Stimulated activated CD8-positive, alpha-beta memory T cell treated with anti-CD3 and anti-CD28 coated beads, Interleukin-7, amount 100 ng/mL, for 24 hours (primary cell): ENCODE results near the gene SSH2.
"Not testable (repeated sequence)": the region's sequence is repeated elsewhere in the genome, so short reads cannot be mapped to it uniquely, and the experiment has no call there.

Experiments
- DNase-seq: peaks from one replicate; pipeline ENCODE4 v3.0.0-alpha.2; 2020; ENCODE audit warnings: low read depth

SSH2 gene

DNA sequence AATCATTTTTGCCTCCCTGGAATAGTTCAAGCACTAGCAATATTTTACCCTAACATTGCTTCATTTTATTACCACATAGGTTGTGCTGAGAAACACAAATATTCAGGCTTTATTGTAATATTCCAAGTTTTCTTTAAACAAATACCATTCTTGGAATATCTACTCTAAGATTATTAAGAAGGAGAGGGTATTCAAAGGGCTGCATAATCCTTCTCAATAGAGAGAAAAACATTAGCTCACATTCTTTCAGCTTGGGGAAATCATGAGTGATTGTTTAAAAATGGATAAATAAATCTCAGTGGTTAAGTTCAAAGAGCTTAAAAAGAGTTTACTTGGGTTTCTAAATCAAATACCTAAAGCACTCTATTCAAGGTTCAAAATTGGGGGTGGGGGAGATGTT is 195.4 kb downstream of the SSH2 start:
- no peak for DNase-seq

DNA sequence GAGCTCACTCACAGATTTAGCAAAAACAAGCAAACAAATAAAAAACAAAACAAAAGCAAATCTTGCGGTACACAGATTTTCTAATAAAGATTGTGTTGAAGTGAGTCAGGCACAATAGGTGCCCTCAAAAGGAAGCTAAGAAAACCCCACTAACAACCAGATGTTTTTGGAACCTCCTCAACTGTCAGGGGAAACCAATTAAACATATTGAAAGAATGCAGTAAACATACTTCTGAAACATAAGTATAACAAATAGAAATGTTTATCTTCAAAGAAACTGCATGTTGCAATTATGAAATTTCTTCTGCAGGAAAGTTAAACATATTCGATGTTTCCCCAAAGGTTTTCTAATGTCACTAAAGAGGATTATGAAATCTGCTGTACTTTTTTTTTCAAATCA is 196.9 kb downstream of the SSH2 start:
- DNase-seq: no peak

DNA sequence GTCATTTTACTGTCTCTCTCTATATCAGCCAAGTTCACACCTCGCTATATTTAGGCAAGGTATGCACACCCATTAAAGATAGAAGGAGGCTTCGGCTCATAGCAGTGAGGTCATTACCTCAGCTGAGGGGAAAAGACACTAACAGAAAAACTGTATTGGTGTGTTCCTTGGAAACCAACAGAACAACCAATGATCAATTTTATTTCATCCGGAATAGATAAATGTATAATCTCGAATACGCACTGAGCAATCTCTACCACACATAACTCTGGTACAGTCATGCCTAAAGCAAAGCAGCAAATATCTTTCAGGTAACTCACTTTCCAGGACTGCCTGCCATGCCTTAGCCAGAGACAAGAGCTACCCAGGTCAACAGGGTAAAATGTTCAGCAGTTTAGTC is 197.4 kb downstream of the SSH2 start:
- DNase-seq: no peak

DNA sequence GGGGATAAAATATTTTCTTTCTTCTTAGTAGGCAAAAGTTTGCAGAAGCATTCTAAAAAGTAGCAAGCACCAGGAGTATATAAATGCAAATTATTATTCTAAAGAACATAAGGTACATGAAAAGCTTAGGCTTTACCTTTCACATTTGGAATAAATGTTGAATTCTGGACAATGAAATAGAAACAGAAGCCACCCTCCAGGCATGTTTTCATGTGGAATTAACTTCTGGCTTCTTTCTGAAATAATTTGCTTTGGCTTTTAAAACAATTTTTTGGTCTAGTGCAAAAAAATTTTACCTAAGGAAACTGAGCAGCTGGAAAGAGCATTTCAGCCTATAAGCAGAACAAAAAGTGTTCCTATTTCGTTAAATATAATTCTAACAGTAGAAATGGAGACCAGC is 197.8 kb downstream of the SSH2 start:
- DNase-seq: no peak

DNA sequence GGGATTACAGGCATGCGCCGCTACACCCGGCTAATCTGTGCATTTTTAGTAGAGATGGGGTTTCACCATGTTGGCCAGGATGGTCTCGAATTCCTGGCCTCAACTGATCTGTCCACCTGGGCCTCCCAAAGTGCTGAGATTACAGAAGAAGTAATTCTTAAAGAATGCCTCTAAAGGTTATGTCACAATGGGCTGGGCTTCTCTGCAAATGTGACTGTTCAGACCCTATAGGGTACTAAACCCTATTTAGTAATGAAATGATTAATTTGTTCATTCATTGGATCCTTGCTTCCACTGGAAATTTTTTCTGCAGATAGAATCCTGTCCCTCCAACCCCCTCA is 198.5 kb downstream of the SSH2 start:
- no peak for DNase-seq

GRCh38 chr17:29728490-29728889 is 201.5 kb downstream of the SSH2 start:
- no peak for DNase-seq

DNA sequence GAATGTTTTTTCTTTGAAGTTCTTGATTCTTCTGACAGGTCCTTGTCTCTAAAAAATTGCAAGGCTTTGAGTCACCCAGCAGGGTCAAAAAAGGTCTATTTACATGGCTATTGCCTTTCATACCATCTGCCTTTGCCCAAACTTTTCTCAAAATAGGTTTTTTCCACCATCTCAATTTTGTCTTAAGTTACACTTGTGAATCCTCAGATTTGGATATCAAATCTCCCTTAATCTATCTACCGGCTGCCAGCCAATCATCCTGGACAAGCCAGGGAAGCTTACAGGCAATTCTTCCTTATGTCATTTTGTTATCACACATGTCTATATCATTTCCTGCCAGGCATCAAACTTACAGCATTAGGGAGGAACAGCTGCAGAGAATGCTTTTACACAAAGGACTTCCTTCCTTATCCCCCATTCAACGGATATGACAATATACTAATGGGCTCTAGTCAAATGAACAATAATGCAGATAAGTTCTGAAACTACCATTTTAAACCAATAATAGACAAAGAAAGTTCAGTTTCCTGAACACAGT is 203.2 kb downstream of the SSH2 start:
- DNase-seq: no peak

GRCh38 chr17:29725408-29725807 is 204.6 kb downstream of the SSH2 start:
- DNase-seq: not testable (repeated sequence)

DNA sequence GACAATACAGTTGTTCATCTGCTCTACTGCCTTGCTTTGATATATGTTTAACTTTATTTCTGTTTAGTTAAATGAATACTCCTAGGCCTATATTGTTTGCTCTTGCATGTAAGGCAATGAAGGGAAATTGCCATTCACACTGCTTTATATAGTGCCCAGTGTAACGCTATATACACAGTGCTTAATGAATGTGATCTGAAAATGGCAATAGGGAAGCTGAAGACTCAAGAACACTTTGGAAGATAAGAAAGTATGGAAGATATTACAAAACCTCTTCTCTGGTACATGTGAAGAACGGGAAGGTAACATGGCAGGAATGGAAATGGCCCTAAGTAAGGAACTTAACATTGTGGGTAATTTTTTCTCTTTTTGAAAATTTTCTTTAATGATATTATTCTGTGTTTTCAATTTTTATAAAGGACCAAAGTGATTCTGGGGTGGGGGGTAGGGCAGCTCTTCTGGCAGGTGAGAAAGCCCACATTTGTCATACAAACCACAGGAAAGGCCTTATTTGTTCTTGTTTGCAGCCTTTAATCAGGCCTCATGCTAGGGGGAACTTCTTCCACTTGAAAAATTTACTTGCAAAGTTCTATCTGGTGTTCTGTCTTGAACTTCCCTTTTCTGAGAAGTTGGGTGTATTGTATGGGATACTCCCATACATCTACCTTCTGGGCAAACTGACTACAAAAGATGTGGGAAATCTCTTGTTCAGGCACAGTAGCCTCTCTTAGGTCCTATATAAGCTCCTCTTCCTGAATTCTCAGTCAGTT is 206.6 kb downstream of the SSH2 start:
- no peak for DNase-seq

DNA sequence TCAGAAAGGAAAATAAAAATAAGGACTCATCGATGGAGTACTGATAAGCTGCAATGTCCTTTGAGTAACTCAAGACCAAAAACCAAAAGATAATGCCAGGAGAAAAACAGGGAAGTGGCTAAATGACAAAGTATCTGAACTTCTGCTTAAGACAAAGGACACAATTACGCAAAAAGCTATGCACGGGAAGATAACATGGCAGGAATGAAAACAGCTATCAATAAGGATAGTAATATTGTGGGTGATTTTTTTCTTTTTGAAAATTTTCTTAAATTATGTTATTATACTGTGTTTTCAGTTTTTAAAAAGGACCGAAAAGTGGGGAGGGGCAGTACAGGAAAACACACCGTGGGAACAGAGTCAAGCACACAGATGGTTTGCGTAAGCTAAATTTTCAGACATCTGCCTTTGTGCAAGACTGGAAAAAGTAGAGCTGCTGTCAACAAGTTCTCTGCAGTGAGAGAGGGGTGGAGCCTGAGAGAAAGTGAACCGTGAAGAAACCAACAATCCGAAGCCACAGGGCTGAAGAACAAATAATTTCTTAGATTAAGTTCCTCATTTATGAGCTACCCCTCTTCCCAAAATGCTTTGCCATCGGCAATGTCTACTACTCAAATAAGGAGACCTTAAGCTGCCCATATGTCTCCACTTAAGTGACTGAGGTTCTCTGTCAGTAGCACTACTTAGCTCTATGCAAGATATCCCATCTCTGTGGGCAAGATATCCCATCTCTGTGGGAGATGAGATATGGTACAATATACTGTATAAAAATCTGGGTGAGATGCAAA is 207.4 kb downstream of the SSH2 start:
- no peak for DNase-seq

DNA sequence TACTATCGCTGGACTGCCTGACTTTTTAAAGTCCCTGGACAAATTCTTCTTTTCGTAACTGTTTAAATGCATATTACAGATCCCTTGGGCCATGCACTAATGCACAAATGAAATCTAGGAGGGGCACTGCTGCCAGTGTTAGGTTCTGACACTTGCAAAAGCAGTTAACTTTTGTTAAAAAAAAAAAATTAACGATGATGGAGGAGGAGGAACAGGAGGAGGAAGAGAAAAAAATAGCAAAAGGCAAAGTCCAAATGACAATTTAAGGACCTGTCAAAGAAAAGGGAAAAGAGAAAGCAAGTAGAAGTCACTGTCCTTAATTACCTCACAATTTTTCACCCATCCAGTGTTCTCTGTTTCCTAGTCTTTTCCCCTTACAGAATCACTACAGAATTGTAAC is 209.5 kb downstream of the SSH2 start:
- DNase-seq: no peak

DNA sequence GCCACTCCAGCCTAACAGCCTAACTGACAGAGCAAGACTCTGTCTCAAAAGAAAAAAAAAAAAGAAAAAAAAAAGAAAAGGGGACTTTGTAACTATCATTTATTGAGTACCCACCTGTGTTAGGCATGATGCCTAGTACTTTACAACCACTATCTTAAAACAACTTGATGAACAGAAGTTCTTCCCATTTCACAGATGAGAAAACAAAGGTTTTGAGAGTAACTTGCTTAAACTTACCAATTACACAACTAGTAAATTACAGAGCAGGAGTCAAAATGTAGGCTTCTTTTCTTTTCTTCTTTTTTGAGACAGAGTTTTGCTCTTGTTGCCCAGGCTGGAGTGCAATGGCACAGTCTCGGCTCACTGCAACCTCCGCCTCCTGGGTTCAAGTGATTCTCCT is 210.6 kb downstream of the SSH2 start:
- no peak for DNase-seq

GRCh38 chr17:29718446-29719039 is 211.5 kb downstream of the SSH2 start:
- no peak for DNase-seq

- DNase-seq: no peak
Observed at GRCh38 chr17:29717817-29718216, 212.2 kb downstream of the SSH2 start.

DNA sequence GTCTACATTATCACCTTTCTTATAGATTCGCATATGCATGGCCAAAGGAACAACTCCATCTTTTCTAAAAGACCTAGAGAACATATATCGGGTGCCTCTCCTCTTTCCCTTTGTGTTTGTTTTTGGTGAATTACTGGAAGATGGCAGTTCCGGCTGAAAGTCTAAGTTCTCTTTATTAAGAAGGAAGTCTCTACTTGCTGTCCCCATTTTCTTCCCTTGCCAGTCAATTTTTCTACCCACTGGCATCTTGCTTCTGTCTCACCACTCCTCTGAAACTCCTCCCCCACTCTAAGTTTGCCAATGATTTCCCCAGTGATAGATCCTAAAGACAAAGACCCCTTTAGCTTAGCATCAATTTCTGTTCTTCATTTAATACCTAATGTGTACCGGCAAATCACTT is 213.5 kb downstream of the SSH2 start:
- DNase-seq: no peak

GRCh38 chr17:29715680-29716079 is 214.3 kb downstream of the SSH2 start:
- no peak for DNase-seq

- no peak for DNase-seq
Observed at GRCh38 chr17:29714146-29714545, 215.9 kb downstream of the SSH2 start.

GRCh38 chr17:29713626-29714025 is 216.4 kb downstream of the SSH2 start:
- DNase-seq: no peak

DNA sequence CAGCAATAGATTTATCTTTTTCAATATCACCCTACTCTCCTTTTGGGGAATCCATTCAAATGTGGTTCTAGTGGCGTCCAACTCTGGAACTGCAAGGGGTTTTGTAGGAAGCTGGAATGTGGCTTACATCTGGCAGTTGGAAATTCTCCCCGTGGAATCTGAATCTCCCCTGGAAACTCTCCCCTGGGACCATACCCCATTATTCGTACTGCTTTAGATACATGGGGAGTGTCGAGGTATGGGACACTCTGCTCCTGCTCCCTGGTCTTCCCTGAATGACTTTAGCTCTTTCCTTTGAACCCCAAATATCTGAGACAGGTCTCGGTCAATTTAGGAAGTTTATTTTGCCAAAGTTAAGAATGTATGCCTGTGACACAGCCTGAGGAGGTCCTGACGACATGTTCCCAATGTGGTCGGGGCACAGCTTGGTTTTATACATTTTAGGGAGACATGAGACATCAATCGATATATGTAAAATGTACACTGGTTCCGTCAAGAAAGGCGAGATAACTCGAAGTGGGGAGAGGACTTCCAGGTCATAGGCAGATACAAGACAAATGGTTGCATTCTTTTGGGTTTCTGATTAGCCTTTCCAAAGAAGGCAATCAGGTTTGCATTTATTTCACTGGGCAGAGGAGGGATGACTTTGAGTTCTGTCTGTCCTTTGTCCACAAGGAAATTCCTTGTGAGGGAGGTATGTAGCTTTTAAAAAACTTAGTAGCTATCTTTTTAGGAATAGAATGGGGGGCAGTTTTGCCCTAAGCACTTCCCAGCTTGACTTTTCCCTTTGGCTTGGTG is 218.2 kb downstream of the SSH2 start:
- no peak for DNase-seq

DNA sequence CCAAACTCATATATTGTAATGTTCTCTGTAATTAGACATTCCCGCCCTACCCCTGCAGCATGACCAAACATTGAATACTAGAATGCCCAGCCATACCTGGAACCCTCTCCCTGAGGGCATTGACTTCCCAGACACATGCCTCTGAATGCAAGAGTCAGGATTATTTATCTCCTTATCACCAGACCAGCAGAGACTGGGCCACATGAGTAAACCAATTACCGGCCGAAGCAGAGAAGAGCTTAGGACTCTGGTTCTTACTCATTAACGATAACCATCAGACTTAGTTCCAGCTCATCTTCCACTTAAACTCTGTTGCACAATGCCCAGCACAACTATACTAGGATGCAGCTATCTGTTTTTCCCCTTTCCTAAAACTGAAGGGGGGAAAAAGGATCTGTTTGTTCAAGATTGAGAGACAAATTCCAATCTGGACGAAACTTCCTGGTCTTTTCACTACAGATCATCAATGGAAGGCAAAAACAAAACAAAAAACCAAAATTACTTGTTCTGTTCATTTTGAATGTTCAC is 219.1 kb downstream of the SSH2 start:
- DNase-seq: no peak

- DNase-seq: no peak
Observed at GRCh38 chr17:29710520-29710884, 219.5 kb downstream of the SSH2 start.
